IMR-90 (cell line): Measurements from ENCODE around the gene TMEM205. TPM values are rescaled to one million over a fixed set of nuclear protein-coding genes. Genes with fewer than 3 reads are reported as not detected.

ENCODE experiments used
- ATAC-seq: fragments of 200-7000 bp; cut with Tn5 transposase; 2 replicates; pipeline ENCODE4 v1.9.1; 2020; ENCODE audit warnings: low read depth, mild to moderate bottlenecking, moderate library complexity
- BruUV-seq: library from RNA; stranded (reverse); fragments of 400-500 nt; replicated peaks from 2 replicates; lab custom pipeline; 2021; lab: Mats Ljungman, UMichigan
- CTCF ChIA-PET: fragments of 300-600 bp; formaldehyde crosslinking; extraction: SDS; loops from one replicate; lab custom pipeline; 2021; ENCODE audit warnings: antibody characterized with exemption; lab: Yijun Ruan, JAX
- POLR2A ChIA-PET: fragments of 300-600 bp; sonication (Branson Sonifier 250); formaldehyde crosslinking; loops from one replicate; lab custom pipeline; 2022; ENCODE audit warnings: antibody characterized with exemption; ENCODE audit not compliant: unreplicated experiment; lab: Charles Lee
- DNase-seq: peaks from one replicate; pipeline ENCODE4 v3.0.0; 2013
- H2AFZ ChIP-seq: replicated peaks from 2 replicates; pipeline ENCODE3; 2013; ENCODE audit warnings: low read length, mild to moderate bottlenecking; ENCODE audit not compliant: poor library complexity
- H2AK5ac ChIP-seq: 2 replicates; pipeline ENCODE4 v1.6.1; 2013; ENCODE audit warnings: low read depth, low read length, inconsistent platforms
- H2AK9ac ChIP-seq: replicated peaks from 2 replicates; pipeline ENCODE3; 2013; ENCODE audit warnings: mild to moderate bottlenecking, low read depth, low read length, moderate library complexity; ENCODE audit not compliant: poor library complexity
- H2BK120ac ChIP-seq: 2 replicates; pipeline ENCODE4 v1.6.1; 2013; ENCODE audit warnings: low read depth, low read length, inconsistent platforms
- H2BK15ac ChIP-seq: 3 replicates; pipeline ENCODE4 v1.6.1; 2013; ENCODE audit warnings: low read depth, low read length, inconsistent platforms
- H2BK20ac ChIP-seq: 2 replicates; pipeline ENCODE4 v1.6.1; 2013; ENCODE audit warnings: low read depth, mild to moderate bottlenecking, inconsistent platforms, low read length, moderate library complexity
- H2BK5ac ChIP-seq: 2 replicates; pipeline ENCODE4 v1.6.1; 2013; ENCODE audit warnings: mild to moderate bottlenecking, low read depth, low read length, inconsistent platforms; ENCODE audit not compliant: poor library complexity, severe bottlenecking
- H3K14ac ChIP-seq: replicated peaks from 2 replicates; pipeline ENCODE4 v1.6.1; 2013; ENCODE audit warnings: low read depth, low read length, inconsistent platforms
- H3K18ac ChIP-seq: 2 replicates; pipeline ENCODE4 v1.6.1; 2013; ENCODE audit warnings: low read depth, low read length, control low read depth
- H3K23ac ChIP-seq: 2 replicates; pipeline ENCODE4 v1.6.1; 2013; ENCODE audit warnings: low read depth, low read length, inconsistent platforms
- H3K27ac ChIP-seq: 2 replicates; pipeline ENCODE4 v1.5.1; 2013; ENCODE audit warnings: mild to moderate bottlenecking, control low read depth, low read length; ENCODE audit not compliant: insufficient read depth
- H3K27me3 ChIP-seq: 2 replicates; pipeline ENCODE4 v1.6.1; 2013; ENCODE audit warnings: low read length; ENCODE audit not compliant: control insufficient read depth, insufficient read depth
- H3K36me3 ChIP-seq: 2 replicates; pipeline ENCODE4 v1.6.1; 2013; ENCODE audit warnings: low read length, mixed read lengths; ENCODE audit not compliant: control insufficient read depth, insufficient read depth
- H3K4ac ChIP-seq: 2 replicates; pipeline ENCODE4 v1.6.1; 2013; ENCODE audit warnings: low read depth, low read length, inconsistent platforms
- H3K4me1 ChIP-seq: 2 replicates; pipeline ENCODE4 v1.6.1; 2013; ENCODE audit warnings: low read length, mixed read lengths; ENCODE audit not compliant: control insufficient read depth, insufficient read depth
- H3K4me2 ChIP-seq: 2 replicates; pipeline ENCODE4 v1.6.1; 2013; ENCODE audit warnings: low read depth, mild to moderate bottlenecking, control low read depth, low read length, moderate library complexity
- H3K4me3 ChIP-seq: 2 replicates; pipeline ENCODE4 v1.5.1; 2013; ENCODE audit warnings: low read depth, mild to moderate bottlenecking, control low read depth, low read length, moderate library complexity; ENCODE audit not compliant: insufficient read depth
- H3K56ac ChIP-seq: 2 replicates; pipeline ENCODE4 v1.6.1; 2013; ENCODE audit warnings: low read length, inconsistent platforms; ENCODE audit not compliant: insufficient read depth; ENCODE audit errors: extremely low read depth
- H3K79me1 ChIP-seq, 2 experiments: 2 replicates each; pipeline ENCODE4 v1.6.1; 2013; ENCODE audit warnings: low read length in 2 of 2, inconsistent platforms in 1 of 2, low read depth in 1 of 2
- H3K9ac ChIP-seq: 2 replicates; pipeline ENCODE4 v1.6.1; 2013; ENCODE audit warnings: low read depth, low read length, control low read depth
- H3K9me1 ChIP-seq: 2 replicates; pipeline ENCODE4 v1.6.1; 2013; ENCODE audit warnings: low read length, inconsistent platforms; ENCODE audit not compliant: insufficient read depth
- H3K9me3 ChIP-seq: 2 replicates; pipeline ENCODE4 v1.6.1; 2013; ENCODE audit warnings: low read length; ENCODE audit not compliant: control insufficient read depth, insufficient read depth
- H4K20me1 ChIP-seq: 2 replicates; pipeline ENCODE4 v1.6.1; 2013; ENCODE audit warnings: low read length, inconsistent platforms; ENCODE audit not compliant: insufficient read depth
- H4K5ac ChIP-seq: 2 replicates; pipeline ENCODE4 v1.6.1; 2013; ENCODE audit warnings: mild to moderate bottlenecking, low read depth, low read length, control low read depth
- H4K8ac ChIP-seq, 2 experiments: 2 replicates each; pipeline ENCODE4 v1.6.1; 2013; ENCODE audit warnings: low read depth in 2 of 2, low read length in 2 of 2, control low read depth in 1 of 2, inconsistent platforms in 1 of 2
- H4K91ac ChIP-seq: 2 replicates; pipeline ENCODE4 v1.6.1; 2013; ENCODE audit warnings: low read depth, low read length, inconsistent platforms; ENCODE audit not compliant: insufficient read depth
- BHLHE40 ChIP-seq: fragments of 150-350 bp; IDR thresholded peaks from 2 replicates; pipeline ENCODE4 v1.6.1; 2016; ENCODE audit warnings: mild to moderate bottlenecking, low read depth, low read length
- CEBPB ChIP-seq: IDR thresholded peaks from 2 replicates; pipeline ENCODE4 v1.6.1; 2012; ENCODE audit warnings: low read depth, low read length, improper control_type of control experiment
- CHD1 ChIP-seq: IDR thresholded peaks from 2 replicates; pipeline ENCODE4 v1.6.1; 2012; ENCODE audit warnings: low read depth, low read length, improper control_type of control experiment
- CTCF ChIP-seq: conservative IDR thresholded peaks from 2 replicates; pipeline ENCODE4 v1.5.1; 2012; ENCODE audit warnings: mild to moderate bottlenecking, low read depth, low read length, improper control_type of control experiment
- ELK1 ChIP-seq: fragments of 150-350 bp; IDR thresholded peaks from 2 replicates; pipeline ENCODE4 v1.6.1; 2016; ENCODE audit warnings: low read depth, mild to moderate bottlenecking, low read length, moderate library complexity, borderline replicate concordance
- FOS ChIP-seq: fragments of 150-350 bp; IDR thresholded peaks from 2 replicates; pipeline ENCODE4 v1.6.1; 2016; ENCODE audit warnings: low read depth, low read length
- MAFK ChIP-seq: IDR thresholded peaks from 2 replicates; pipeline ENCODE4 v1.6.1; 2012; ENCODE audit warnings: low read depth, low read length, improper control_type of control experiment
- MAZ ChIP-seq: IDR thresholded peaks from 2 replicates; pipeline ENCODE4 v1.6.1; 2012; ENCODE audit warnings: low read depth, mild to moderate bottlenecking, low read length, improper control_type of control experiment, moderate library complexity, borderline replicate concordance
- MXI1 ChIP-seq: IDR thresholded peaks from 2 replicates; pipeline ENCODE4 v1.6.1; 2012; ENCODE audit warnings: low read depth, mild to moderate bottlenecking, low read length, moderate library complexity, borderline replicate concordance
- NFE2L2 ChIP-seq: fragments of 150-350 bp; IDR thresholded peaks from 2 replicates; pipeline ENCODE4 v1.6.1; 2016; ENCODE audit warnings: low read depth, mild to moderate bottlenecking, low read length
- POLR2A ChIP-seq: IDR thresholded peaks from 2 replicates; pipeline ENCODE4 v1.6.1; 2012; ENCODE audit warnings: mild to moderate bottlenecking, low read depth, low read length
- RAD21 ChIP-seq: IDR thresholded peaks from 2 replicates; pipeline ENCODE4 v1.6.1; 2012; ENCODE audit warnings: low read length, improper control_type of control experiment
- RCOR1 ChIP-seq: IDR thresholded peaks from 2 replicates; pipeline ENCODE4 v1.6.1; 2012; ENCODE audit warnings: mild to moderate bottlenecking, low read length, improper control_type of control experiment; ENCODE audit not compliant: insufficient replicate concordance
- RFX5 ChIP-seq: IDR thresholded peaks from 2 replicates; pipeline ENCODE4 v1.8.0; 2012; ENCODE audit warnings: low read depth, mild to moderate bottlenecking, low read length, moderate library complexity
- SMC3 ChIP-seq: fragments of 150-350 bp; IDR thresholded peaks from 2 replicates; pipeline ENCODE4 v1.6.1; 2016; ENCODE audit warnings: low read depth, mild to moderate bottlenecking, antibody characterized with exemption, low read length, moderate library complexity
- USF2 ChIP-seq: fragments of 150-350 bp; IDR thresholded peaks from 2 replicates; pipeline ENCODE4 v1.6.1; 2017; ENCODE audit warnings: mild to moderate bottlenecking, antibody characterized with exemption, low read length, low read depth
- WGBS, 2 experiments: methylation state at CpG; one replicate each; pipeline versions ENCODE4 v1.1.5 to v1.1.7; 2013; ENCODE audit warnings: missing lambda C conversion rate in 2 of 2; ENCODE audit not compliant: insufficient read length in 1 of 2; ENCODE audit errors: extremely low coverage in 2 of 2; 5-methylcytosine and 5-hydroxymethylcytosine counted together
- dilution Hi-C: fragments of 300-500 bp; cut with HindIII; formaldehyde crosslinking; loops from one replicate; pipeline ENCODE4 v1.14.3; 2018; ENCODE audit warnings: low sequenced_read_pairs; ENCODE audit not compliant: unreplicated experiment
- in situ Hi-C: fragments of 300-500 bp; cut with MboI; formaldehyde crosslinking; loops from 3 replicates; pipeline ENCODE4 v1.14.3; 2019; ENCODE audit warnings: low sequenced_read_pairs, inconsistent platforms, mixed read lengths
- intact Hi-C: fragments of 100-400 bp; cut with micrococcal nuclease; formaldehyde crosslinking; loops from 2 replicates; pipeline ENCODE4 v1.10.0; 2022
- polyA plus RNA-seq, 3 experiments: library from polyadenylated mRNA; depleted of rRNA; stranded (reverse); fragments of >200 nt; gene quantifications; 2 replicates each; pipeline ENCODE4 v1.2.3, GENCODE V29; 2012; ENCODE audit warnings: low replicate concordance in 1 of 3
- total RNA-seq: library from RNA; depleted of rRNA; stranded (reverse); fragments of >200 nt; gene quantifications from 2 replicates; pipeline ENCODE4 v1.2.3, GENCODE V29; 2012

The TMEM205 gene
- total and polyA plus RNA-seq, 2 of the 4 experiments (the other 2 are of a cell fraction): 110 to 136 TPM

- Histone ChIP-seq H4K5ac (no peak overlapping the region), H3K79me1 (no peaks in the 10 kb centered on the region), H4K8ac (no peak overlapping the region), H3K23ac (no peak overlapping the region), H3K27ac (no peak overlapping the region), H2AK9ac (no peak overlapping the region), H2AK5ac (no peak overlapping the region), H3K4me2 (no peak overlapping the region), H2BK5ac (no peak overlapping the region), H2BK15ac (no peak overlapping the region), H4K20me1 (no peaks in the 10 kb centered on the region), H4K91ac (no peak overlapping the region), H3K4ac (no peak overlapping the region), H3K4me3 (no peak overlapping the region), H2AFZ (no peak overlapping the region), H3K14ac (no peak overlapping the region), H2BK20ac (no peak overlapping the region), H3K9me1 (no peaks in the 10 kb centered on the region), H3K27me3 (peaks cover 13% of the 10 kb centered on the region; the same call in 1 of the 2 replicates), H3K9ac (no peak overlapping the region), H3K18ac (no peak overlapping the region), H2BK120ac (no peak overlapping the region), H3K9me3 (no peaks in the 10 kb centered on the region), H3K36me3 (no peaks in the 10 kb centered on the region), H3K4me1 (no peaks in the 10 kb centered on the region), H3K56ac (no peak overlapping the region)
- BruUV-seq: no TSS peak
- ATAC-seq: no peak
- 70% methylated on average over 2 of the region's 11 CpGs; no CpG with 5 or more reads in 1 of the 2 experiments for WGBS, 2 experiments
- POLR2A ChIA-PET: no interaction called here
- intact Hi-C loops: no loop called here
- TF ChIP-seq USF2 (no peak), CHD1 (no peak), RFX5 (no peak), MAFK (no peak), CEBPB (no peak), RCOR1 (no peak), MAZ (no peak), NFE2L2 (no peak), POLR2A (no peak), CTCF (no peak), MXI1 (no peak), BHLHE40 (no peak), FOS (no peak), RAD21 (no peak), SMC3 (no peak), ELK1 (no peak)
- in situ Hi-C loops: no loop called here
- DNase-seq: no peak
- dilution Hi-C loops: no loop called here
- CTCF ChIA-PET: no interaction called here
Measured at GRCh38 chr19:11300811-11301120, 45.3 kb downstream of the TMEM205 start.
